GM12892 (cell line): ENCODE results near the gene ESYT1.

Source experiments
- POLR2A ChIP-seq: IDR thresholded peaks from 2 replicates; pipeline ENCODE4 v1.6.1; 2011; ENCODE audit warnings: low read depth, low read length, control low read depth
- POLR2AphosphoS5 ChIP-seq: IDR thresholded peaks from 2 replicates; pipeline ENCODE4 v1.6.1; 2011; ENCODE audit warnings: low read depth, low read length, control low read depth

- no peak for TF ChIP-seq POLR2A
- no peak for TF ChIP-seq POLR2AphosphoS5
Observed at GRCh38 chr12:56120158-56120846, 7.8 kb upstream of the ESYT1 start.
